ENCODE measurements around the gene ATP9B.

- TF ChIP-seq POLR2A (IDR thresholded peaks at IDR 0.05; ENCODE audit: low read length) = no peak
- TF ChIP-seq GATA1 (IDR thresholded peaks at IDR 0.05; ENCODE audit: low read depth, low read length) = no peak
These were observed 170.4 kb downstream of the ATP9B start for GRCh38 chr18:79239631-79240030.
